Common myeloid progenitor, CD34-positive (primary cell): ENCODE measurements around the gene PLCG1.

Experiments used
- CTCF ChIA-PET: fragments of 350-600 bp; sonication (Branson Sonifier 250); formaldehyde crosslinking; loops from one replicate; lab custom pipeline; 2021; ENCODE audit warnings: antibody characterized with exemption; lab: Charles Lee
- POLR2A ChIA-PET: fragments of 350-600 bp; sonication (Branson Sonifier 250); formaldehyde crosslinking; loops from one replicate; lab custom pipeline; 2021; ENCODE audit warnings: antibody characterized with exemption; lab: Charles Lee
- DNase-seq, 3 donors: peaks; one replicate each; pipeline versions ENCODE4 v3.0.0 to v3.0.0-alpha.2; 2013
- H3K27ac ChIP-seq, 2 experiments: 1 replicate in 1 of 2; 2 replicates in 1 of 2; pipeline ENCODE4 v1.7.0; 2013; ENCODE audit warnings: inconsistent platforms in 2 of 2, low read length in 2 of 2, mild to moderate bottlenecking in 2 of 2, low read depth in 1 of 2, moderate library complexity in 1 of 2; ENCODE audit not compliant: severe bottlenecking in 2 of 2, insufficient read depth in 1 of 2, poor library complexity in 1 of 2
- H3K27me3 ChIP-seq, 5 experiments: replicated peaks in 2 of 5; 1 replicate in 3 of 5; 2 replicates in 2 of 5; pipeline versions ENCODE4 v1.6.1 to v1.7.0; 2013; ENCODE audit warnings: low read length in 4 of 5, mild to moderate bottlenecking in 2 of 5, moderate library complexity in 2 of 5, inconsistent platforms in 1 of 5; ENCODE audit not compliant: insufficient read depth in 5 of 5, control insufficient read depth in 4 of 5
- H3K36me3 ChIP-seq, 4 experiments: 1 replicate in 2 of 4; 2 replicates in 2 of 4; pipeline versions ENCODE4 v1.6.1 to v1.7.0; 2013; ENCODE audit warnings: low read length in 3 of 4, control low read depth in 1 of 4, mild to moderate bottlenecking in 1 of 4; ENCODE audit not compliant: control insufficient read depth in 4 of 4, insufficient read depth in 4 of 4
- H3K4me1 ChIP-seq, 4 experiments: 1 replicate in 3 of 4; 2 replicates in 1 of 4; pipeline versions ENCODE4 v1.6.1 to v1.7.1; 2013; ENCODE audit warnings: low read length in 3 of 4, mild to moderate bottlenecking in 3 of 4, control low read depth in 1 of 4, inconsistent platforms in 1 of 4, moderate library complexity in 1 of 4; ENCODE audit not compliant: control insufficient read depth in 4 of 4, insufficient read depth in 4 of 4; ENCODE audit errors: control extremely low read depth in 1 of 4
- H3K4me3 ChIP-seq, 7 experiments: 1 replicate in 4 of 7; 2 replicates in 3 of 7; pipeline versions ENCODE4 v1.5.1 to v1.7.0; 2013; ENCODE audit warnings: mild to moderate bottlenecking in 7 of 7, low read length in 6 of 7, moderate library complexity in 6 of 7, inconsistent platforms in 2 of 7, low read depth in 2 of 7, control low read depth in 1 of 7; ENCODE audit not compliant: insufficient read depth in 4 of 7, control insufficient read depth in 1 of 7; ENCODE audit errors: extremely low read depth in 1 of 7
- H3K9me3 ChIP-seq, 5 experiments: 1 replicate in 4 of 5; 2 replicates in 1 of 5; pipeline versions ENCODE4 v1.6.1 to v1.7.1; 2013; ENCODE audit warnings: low read length in 4 of 5, mild to moderate bottlenecking in 2 of 5, inconsistent platforms in 1 of 5, low read depth in 1 of 5, moderate library complexity in 1 of 5; ENCODE audit not compliant: control insufficient read depth in 4 of 5, insufficient read depth in 2 of 5; ENCODE audit errors: control extremely low read depth in 1 of 5
- WGBS: methylation state at CpG from one replicate; pipeline ENCODE4 v1.1.5; 2013; ENCODE audit not compliant: insufficient coverage; 5-methylcytosine and 5-hydroxymethylcytosine counted together

Gene PLCG1

DNA sequence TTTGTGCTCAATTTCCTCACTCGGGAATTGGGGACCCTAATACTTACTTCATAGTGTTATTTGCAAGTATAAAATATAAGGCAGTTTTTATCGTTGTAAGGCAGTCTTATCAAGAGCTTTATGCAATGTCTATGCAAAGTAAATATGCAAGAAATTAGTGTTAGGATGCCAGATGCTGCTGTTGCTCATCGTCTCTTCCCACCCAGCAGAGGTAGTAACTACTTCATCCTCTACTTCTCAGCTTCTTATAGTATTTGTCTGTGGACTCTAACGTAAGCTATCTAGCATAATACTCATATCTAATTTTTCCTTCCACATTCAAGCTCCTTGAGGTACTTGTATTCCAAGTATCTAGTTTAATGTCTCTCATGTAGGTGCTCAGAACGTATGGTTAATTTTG lies 11.6 kb downstream of the PLCG1 start:
- Histone ChIP-seq H3K27ac (no peak overlapping the region), H3K9me3 (peaks cover 0 to 2% (median 0%) of the 10 kb centered on the region in 5 experiments)

DNA sequence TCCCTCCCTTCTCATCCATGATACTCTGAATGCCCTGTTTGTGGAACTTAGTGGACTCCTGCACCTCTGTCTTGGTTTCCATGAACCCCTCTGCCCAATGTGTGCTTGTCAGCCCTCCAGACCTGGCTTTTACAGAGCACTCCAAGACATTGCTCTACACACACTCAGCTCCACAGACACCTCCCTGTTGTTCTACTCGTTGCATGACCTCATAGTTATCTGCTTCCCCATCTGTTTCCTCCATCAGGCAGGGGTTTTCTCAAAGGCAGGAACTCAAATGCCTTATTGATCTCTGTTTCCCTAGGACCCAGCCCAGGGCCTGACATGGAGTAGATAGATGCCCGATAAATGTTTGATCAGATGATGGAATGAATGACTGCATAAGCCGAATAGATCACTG lies 13.3 kb downstream of the PLCG1 start:
- H3K27ac ChIP-seq = no peak overlapping the region
- H3K36me3 ChIP-seq = no peaks in the 10 kb centered on the region
- peak; percentile 91 to 98 (median 95) for DNase-seq
- H3K27me3 ChIP-seq = peaks cover 0 to 57% (median 9%) of the 10 kb centered on the region in 5 experiments
- H3K4me3 ChIP-seq = no peak overlapping the region
- CTCF ChIA-PET = interaction anchor here (1.0 to 3.8 kb wide), 3 partner anchors 9 to 160 kb away, joined by 3 to 14 read pairs (median 4); no protein-coding TSS in a partner anchor
- H3K4me1 ChIP-seq = peaks cover 0 to 15% (median 11%) of the 10 kb centered on the region in 4 experiments
- WGBS = 11% methylated on average over 3 of the region's 3 CpGs
- no peaks in the 10 kb centered on the region for H3K9me3 ChIP-seq
- POLR2A ChIA-PET = no interaction called here

More for the DNA sequence above, 11.6 kb downstream of the PLCG1 start:
- Histone ChIP-seq H3K4me3 (no peak overlapping the region), H3K27me3 (peaks cover 0 to 59% (median 26%) of the 10 kb centered on the region in 5 experiments), H3K4me1 (peaks cover 0 to 15% (median 11%) of the 10 kb centered on the region in 4 experiments), H3K36me3 (peaks cover 0 to 2% (median 0%) of the 10 kb centered on the region in 4 experiments)
- no peak for DNase-seq
- POLR2A ChIA-PET = no interaction called here
- CTCF ChIA-PET = interaction anchor here (0.7 to 3.8 kb wide), 5 partner anchors 10 to 54 kb away, joined by 3 to 14 read pairs (median 5); no protein-coding TSS in a partner anchor
- 94% methylated on average over 2 of the region's 5 CpGs for WGBS

DNA sequence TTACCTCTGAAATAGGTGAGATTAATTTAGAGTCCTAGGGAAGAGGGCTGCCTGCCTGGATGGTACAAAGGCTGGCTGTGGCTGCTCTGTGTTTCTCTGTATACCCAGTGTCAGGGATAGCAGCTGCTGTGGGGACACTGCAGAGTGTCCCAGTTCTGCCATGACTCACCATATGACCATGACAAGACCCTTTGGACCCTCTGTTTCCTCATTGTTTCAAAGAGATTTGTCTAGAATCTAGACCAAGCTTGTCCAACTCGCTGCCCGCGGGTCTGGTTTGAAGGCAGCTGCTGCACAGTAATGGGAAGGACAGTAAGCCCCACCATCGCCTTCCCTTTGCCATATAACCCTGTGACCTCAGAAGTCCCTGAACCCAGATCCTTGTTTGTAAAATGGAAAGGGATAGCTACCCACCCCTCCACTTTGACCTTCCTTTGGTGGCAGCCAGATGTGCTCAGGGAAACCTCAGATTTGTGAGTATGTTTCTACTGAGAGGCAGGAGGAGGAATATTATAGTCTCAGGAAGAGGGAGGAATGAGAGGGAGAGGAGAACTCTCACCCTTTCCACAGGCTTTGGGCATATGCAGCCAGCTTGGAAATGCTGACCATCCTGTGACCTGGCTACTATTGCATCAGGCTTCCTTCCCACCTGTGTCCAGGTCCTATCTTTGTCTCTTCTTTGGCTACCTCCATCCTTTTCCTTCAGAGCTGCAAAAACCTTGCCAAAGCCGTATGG lies 14.0 kb downstream of the PLCG1 start:
- 93% methylated on average over 3 of the region's 5 CpGs for WGBS
- POLR2A ChIA-PET = interaction anchor here (0.6 kb wide), 1 partner anchor 167 kb away, joined by 3 read pairs; no protein-coding TSS in a partner anchor
- Histone ChIP-seq H3K27me3 (peaks cover 0 to 56% (median 6%) of the 10 kb centered on the region in 5 experiments), H3K4me1 (peaks cover 0 to 15% (median 11%) of the 10 kb centered on the region in 4 experiments), H3K27ac (no peak overlapping the region), H3K36me3 (no peaks in the 10 kb centered on the region), H3K4me3 (no peak overlapping the region), H3K9me3 (no peaks in the 10 kb centered on the region)
- DNase-seq = peak in 2 of 3 donors; percentile 81 to 87
- CTCF ChIA-PET = interaction anchor here (0.8 to 3.8 kb wide), 5 partner anchors 8 to 189 kb away, joined by 3 to 14 read pairs (median 3); partner anchors contain the start of gene LPIN3

DNA sequence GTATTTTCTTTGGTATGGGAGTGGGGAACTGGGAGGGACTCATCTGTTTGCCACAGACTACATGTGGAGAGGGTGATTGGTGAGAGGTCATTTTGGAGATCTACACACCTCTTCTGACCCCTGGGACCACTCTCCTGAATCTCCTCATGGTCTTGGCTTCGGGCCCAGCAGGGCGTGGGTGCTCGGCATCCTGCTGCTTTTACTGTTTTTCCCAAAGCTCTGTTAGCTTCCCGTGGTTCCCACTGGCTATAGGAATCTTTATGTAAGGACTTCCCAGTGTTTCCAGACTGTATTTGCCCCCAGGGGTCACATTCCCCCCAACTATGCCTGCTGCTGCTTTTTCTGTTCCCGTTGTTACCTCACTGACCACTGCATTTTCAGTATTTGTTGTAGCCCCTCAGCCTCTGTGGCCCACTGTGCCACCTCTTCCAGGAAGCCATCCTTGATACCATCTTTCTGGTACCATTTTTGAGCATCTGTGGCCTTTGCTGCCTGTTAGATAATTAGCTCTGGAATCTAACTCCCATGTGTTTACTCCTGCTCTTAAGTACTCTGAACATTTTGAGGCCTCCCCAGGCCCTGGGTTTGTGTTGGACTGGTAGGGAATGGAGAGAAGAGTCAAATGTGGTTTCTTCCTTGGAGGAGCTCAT lies 14.9 kb downstream of the PLCG1 start:
- POLR2A ChIA-PET = interaction anchor here (1.1 kb wide), 1 partner anchor 10 kb away, joined by 3 read pairs; no protein-coding TSS in a partner anchor
- no peak overlapping the region for H3K27ac ChIP-seq
- H3K4me1 ChIP-seq = peaks cover 0 to 23% (median 15%) of the 10 kb centered on the region in 4 experiments
- no peak for DNase-seq
- H3K27me3 ChIP-seq = peaks cover 0 to 57% (median 5%) of the 10 kb centered on the region in 5 experiments
- H3K4me3 ChIP-seq = no peak overlapping the region
- CTCF ChIA-PET = interaction anchor here (0.9 to 3.8 kb wide), 6 partner anchors 8 to 188 kb away, joined by 3 to 14 read pairs (median 6); partner anchors contain the start of gene LPIN3
- WGBS = 87% methylated on average over 5 of the region's 5 CpGs
- H3K9me3 ChIP-seq = no peaks in the 10 kb centered on the region
- H3K36me3 ChIP-seq = no peaks in the 10 kb centered on the region

DNA sequence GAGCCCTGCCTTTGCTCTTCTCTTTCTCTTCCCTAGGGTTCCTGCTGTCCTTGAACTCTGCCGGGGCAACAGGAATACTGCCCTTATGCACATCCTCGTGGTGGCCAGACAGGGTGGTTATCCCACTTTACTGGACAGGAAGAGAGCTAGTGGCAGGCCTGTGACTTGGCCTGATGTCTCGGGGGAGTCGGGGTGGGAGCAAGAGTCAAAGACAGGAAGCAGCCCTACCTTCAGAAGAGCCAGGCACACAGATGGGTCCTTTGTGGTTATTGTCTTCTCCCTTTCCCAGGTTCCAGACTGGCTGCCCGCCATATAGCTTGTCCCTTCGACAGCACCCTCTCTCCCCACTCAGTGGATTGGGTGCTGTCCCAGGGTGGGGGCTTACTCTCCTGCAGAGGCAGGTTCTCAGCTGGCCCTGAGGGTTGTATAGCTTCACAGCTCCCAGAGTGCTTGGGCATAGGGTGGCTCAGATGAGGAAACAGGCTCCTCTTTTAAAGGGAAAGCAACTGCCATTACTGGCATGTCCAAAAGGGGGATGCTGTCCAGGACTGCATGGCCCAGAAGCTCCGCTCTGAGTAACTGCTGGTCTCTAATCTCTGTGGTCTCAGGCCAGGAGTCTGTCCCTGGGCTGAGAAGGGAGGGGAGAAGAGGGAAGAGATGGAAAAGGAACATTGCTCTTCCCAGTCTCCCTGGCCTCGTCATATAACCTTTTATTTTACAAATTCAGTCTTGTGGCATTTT lies 17.3 kb downstream of the PLCG1 start:
- no peaks in the 10 kb centered on the region for H3K36me3 ChIP-seq
- H3K27ac ChIP-seq = no peak overlapping the region
- peaks cover 0 to 28% (median 17%) of the 10 kb centered on the region in 4 experiments for H3K4me1 ChIP-seq
- peaks cover 0 to 68% (median 15%) of the 10 kb centered on the region in 5 experiments for H3K27me3 ChIP-seq
- H3K9me3 ChIP-seq = no peaks in the 10 kb centered on the region
- H3K4me3 ChIP-seq = no peak overlapping the region
- DNase-seq = no peak
- POLR2A ChIA-PET = no interaction called here
- CTCF ChIA-PET = interaction anchor here (1.0 to 5.0 kb wide), 6 partner anchors 11 to 19 kb away, joined by 3 to 19 read pairs (median 4); partner anchors contain the start of gene PLCG1
- WGBS = 94% methylated on average over 6 of the region's 8 CpGs

DNA sequence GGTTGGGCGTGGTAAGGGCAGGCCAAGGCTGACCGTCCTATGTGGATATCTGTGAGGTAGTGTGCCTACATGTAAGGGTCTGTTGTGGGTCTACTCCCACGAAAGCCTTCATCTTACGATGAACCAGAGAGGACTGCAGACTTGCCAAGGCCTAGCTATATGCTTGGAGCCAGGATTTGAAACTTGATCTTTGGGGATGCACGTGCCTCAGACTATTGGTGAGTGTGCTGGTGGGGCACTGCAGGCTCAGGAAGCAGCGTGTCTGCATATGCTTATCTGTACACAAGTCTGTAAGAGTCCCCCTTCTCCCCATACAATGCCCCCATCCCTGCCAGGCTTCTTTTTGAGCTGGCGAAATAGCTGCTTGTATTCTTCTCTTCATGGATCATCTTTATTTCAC lies 17.9 kb downstream of the PLCG1 start:
- WGBS = 88% methylated on average over 7 of the region's 7 CpGs
- no peak for DNase-seq
- Histone ChIP-seq H3K9me3 (no peaks in the 10 kb centered on the region), H3K4me3 (no peak overlapping the region), H3K4me1 (peaks cover 0 to 24% (median 15%) of the 10 kb centered on the region in 4 experiments), H3K36me3 (peaks cover 0 to 4% (median 0%) of the 10 kb centered on the region in 4 experiments), H3K27me3 (peaks cover 0 to 75% (median 16%) of the 10 kb centered on the region in 5 experiments), H3K27ac (no peak overlapping the region)
- ChIA-PET POLR2A (no interaction called here), CTCF (interaction anchor here (1.0 to 5.0 kb wide), 8 partner anchors 9 to 20 kb away, joined by 3 to 22 read pairs (median 4); partner anchors contain the start of gene PLCG1)
